Urothelium cell line (cell line): ENCODE results near the gene CNTNAP4.
A peak's percentile ranks its signal among the peaks of the same experiment; 100 is the strongest.

Source experiments
- DNase-seq: peaks from one replicate; pipeline ENCODE4 v3.0.0; 2011; ENCODE audit warnings: low spot score, mixed read lengths
- FAIRE-seq: peaks from 2 replicates; lab custom pipeline; 2011; peaks lifted over from hg19 to GRCh38; lab: Jason Lieb, UNC

Gene CNTNAP4

DNA sequence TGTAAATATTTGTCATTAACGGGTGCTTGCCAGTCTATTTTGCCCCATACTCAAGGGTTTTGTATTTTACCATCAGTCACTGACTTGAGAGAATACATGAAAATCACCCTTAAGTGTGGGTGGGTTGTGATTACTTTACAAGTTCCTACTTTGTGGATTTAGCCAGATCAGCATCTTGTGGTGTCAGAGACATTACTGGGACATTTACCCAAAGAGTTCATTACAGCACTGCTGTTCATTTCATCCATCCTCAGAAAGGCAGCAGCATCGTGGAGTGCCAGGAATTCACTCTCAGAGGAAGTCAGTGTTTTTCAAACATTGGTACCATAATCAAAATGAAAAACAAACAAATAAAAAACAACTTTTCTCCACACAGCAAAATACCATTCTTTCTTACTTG, 110.8 kb downstream of the CNTNAP4 start:
- DNase-seq (no peak), FAIRE-seq (no peak)

DNA sequence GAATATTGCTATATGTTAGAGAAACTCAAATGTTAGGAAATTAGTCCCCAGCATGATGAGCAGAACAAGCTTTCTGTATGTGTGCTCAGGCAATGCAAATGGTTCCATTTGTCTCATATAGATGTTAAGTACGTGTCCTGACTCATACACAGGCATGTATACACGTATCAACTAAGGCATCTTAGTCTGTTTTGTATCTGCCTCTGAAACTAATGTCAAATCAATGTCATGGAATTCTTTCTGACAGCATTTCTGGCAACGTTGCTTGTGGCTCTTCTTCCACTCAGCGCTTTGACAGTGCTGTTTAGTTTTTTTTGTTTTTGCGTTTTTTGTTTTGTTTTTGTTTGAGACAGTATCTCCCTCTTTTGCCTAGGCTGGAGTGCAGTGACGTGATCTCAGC, 111.9 kb downstream of the CNTNAP4 start:
- DNase-seq (no peak), FAIRE-seq (no peak)

DNA sequence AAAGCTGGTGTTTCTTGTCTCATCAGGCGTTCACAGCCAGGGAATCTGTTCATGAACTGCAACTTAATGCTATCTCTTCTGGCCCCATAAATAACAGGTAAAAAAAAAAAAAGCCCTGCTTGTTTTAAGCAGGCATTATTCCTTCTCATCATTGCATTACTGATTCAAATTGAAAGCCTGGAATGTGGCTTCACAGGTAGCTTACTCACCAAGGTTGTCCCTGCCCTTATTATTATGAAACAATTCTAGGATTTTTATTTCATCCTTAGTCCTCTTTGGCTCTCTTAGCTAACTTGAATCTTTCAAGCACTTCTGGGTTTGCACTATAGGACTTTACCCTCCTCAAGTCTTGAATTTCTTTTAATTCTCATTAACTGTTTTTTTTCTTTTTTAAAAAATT, 113.3 kb downstream of the CNTNAP4 start:
- no peak for DNase-seq
- no peak for FAIRE-seq

DNA sequence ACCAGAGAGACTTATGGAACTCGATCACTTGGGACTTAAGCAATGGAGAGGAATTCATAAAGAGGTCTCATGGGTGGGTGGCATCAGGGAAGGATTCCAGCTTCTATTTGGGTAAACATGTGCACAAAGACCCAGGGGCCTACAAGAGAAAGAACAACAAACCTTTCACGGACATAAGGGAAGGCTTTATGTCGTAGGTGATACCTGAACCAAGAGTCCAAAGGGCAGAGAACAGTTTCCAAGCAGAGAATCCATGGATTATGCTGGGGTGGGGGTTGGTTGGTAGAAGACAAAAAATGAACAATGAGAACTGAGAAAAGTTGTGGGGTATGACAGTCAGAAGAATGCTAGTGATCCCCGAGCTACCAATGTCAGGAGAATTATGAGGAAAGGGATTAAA, 119.8 kb downstream of the CNTNAP4 start:
- FAIRE-seq (no peak), DNase-seq (no peak)

DNA sequence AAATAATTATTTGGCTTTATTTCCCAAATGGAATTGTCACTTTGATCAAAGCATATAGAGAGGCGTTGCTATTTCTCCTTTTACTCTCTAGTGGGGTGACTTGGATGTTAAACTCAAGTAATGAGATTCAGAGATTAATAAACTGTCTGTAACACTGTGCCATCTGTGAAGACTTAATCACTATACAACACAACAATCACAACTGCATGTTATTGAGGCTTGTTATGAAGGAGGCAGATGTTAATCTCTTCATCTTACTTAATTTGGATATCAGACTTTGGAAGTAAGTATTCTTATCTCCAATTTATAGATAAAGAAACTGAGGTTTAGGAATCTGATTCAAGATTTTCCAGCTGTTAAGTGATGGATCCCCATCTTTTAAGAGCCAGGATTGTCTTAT, 132.5 kb downstream of the CNTNAP4 start:
- DNase-seq (no peak), FAIRE-seq (no peak)

DNA sequence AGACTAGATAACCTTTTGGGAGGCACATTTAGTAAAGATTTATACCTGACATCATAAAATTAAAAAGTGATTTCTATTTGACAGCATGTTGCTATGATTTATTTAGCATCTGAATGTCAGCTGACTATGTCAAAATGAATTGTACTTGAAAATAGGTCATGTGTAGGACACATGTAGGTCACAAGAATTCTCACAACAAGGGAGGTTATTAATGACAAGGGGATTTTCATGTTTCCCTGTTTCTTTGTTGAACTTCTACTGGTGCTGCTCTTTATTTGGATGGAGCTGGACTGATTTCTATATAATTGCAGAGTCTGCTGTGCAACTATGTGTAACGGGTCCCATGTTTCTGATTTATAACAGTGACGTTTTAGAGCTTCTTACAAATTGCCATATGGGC, 144.4 kb downstream of the CNTNAP4 start:
- FAIRE-seq (no peak), DNase-seq (no peak)

DNA sequence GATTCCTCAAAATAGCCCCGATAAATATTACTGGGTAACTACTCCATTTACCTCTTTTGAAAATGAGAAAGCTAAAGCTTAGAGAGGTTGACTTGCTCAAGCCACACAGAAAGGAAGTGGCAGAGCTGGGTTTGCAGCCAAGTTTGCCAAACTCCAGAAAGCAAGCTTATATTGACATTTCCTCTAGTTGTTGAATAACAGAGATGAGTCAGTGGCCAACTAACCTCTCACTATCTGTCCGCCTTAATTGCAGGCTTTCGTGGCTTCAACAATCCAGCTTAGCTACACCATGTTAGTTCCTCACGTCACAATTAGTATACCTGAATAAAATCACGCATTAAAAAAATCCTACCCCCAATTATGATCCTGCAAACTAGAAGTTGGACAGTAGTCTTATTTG, 151.7 kb downstream of the CNTNAP4 start:
- FAIRE-seq (peak; percentile 27), DNase-seq (peak; percentile 3)

DNA sequence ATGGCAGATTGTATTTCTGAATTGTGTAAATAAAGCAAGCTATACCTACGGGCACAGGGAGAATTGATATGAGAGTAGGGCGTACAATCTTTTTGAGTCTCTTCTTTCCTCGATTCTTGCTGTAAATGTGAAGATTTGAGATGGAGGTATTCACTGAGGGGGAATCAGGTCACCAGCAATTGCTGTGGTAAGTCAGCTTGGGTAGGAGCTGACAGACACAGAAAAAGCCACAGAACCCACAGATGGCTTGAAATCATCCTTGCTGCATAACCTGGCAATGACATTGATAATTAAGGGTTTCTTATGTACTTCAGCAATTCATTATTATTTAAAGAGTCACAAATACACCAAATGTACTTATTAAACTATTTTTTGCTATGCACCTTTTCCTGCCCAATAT, 164.2 kb downstream of the CNTNAP4 start:
- FAIRE-seq (no peak), DNase-seq (no peak)

DNA sequence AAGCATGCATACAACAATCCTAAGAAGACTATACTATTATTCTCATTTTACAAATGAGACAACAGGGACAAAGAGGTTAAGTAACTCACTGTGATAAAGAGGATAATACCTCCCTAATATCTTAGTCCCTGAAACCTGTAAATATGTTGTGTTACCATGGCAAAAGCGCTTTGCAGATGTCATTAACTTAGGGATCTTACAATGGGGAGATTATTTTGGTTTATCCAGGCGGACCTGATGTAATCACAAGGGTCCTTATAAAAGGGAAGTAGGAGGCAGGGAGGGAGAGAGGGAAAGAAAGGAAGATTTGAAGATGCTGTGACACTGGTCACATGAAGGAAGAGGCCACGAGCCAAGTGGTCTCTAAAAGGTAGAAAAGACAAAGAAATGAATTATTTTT, 164.7 kb downstream of the CNTNAP4 start:
- FAIRE-seq, result no peak
- no peak for DNase-seq

DNA sequence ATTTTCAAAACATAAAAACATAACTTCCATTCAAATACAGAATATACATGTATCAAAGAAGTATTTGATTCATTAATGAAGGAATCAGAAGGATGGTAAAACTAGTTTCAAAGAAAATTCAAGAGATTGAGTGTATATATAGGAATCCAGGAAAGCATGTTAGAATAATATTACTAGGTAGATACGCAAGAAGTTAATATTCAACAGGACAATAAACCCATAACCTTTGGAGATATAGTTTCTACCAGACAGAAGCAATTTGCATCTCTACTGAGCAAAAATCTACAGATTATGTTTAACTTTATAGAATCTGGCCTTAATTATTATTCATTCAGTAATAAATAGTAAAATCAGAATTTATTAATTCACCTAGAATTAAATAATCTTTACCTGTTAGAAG, 166.8 kb downstream of the CNTNAP4 start:
- DNase-seq (no peak), FAIRE-seq (no peak)

DNA sequence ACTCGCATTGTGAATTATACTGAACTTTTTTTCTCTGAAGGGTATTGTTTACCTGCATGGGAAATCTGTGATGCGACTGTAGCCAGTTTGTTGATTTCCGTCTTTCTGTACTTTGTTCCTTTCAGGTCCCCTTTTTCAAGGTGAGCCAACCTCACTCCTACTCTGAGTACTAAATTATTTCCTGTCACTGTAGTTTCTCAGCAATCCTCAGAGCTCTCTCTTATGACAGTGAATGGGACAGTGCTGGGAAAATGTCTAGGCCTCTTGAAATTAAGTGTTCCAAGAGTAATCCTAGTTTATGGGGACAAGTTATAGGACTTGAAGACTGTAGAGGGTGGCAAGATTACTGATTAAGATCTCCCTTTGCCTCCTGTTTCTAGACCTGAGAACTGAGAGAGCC, 167.6 kb downstream of the CNTNAP4 start:
- no peak for DNase-seq
- FAIRE-seq, result no peak

DNA sequence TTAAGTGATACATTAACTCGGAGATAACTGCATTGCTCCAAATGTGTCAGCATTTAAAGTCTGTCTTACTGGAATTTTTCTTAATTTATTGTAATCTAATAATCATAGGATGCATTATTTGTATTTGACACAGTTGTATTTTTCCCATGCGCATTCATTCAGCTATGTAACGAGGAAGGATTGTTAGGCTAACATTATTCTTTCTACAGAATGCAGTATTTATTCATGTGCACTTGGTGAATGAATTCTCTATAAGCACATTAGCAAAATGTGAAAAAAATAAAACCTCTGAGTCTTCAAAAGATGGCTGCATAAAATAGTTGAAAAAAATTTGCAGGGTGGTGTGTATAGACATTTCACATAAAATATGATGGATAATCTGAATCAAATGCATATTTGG, 168.6 kb downstream of the CNTNAP4 start:
- no peak for DNase-seq
- no peak for FAIRE-seq

DNA sequence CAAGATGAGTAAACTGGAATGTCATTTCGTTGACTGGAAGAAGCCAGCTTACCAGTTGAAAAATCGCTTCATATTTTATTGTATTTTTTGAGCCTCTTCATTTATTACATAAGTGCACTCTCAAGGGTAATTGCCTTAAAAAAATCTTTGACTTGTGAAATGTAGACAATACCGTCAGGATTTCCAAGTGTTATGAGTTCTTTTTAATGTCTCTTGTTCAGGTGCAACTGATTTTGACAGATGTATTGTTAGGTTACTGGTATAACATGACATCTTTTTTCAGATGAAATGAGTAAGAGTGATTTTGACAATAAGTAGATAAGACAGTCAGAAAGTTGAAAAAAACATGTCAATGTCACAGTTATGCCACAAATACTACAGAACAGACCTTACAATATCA, 169.1 kb downstream of the CNTNAP4 start:
- no peak for FAIRE-seq
- DNase-seq, result no peak

DNA sequence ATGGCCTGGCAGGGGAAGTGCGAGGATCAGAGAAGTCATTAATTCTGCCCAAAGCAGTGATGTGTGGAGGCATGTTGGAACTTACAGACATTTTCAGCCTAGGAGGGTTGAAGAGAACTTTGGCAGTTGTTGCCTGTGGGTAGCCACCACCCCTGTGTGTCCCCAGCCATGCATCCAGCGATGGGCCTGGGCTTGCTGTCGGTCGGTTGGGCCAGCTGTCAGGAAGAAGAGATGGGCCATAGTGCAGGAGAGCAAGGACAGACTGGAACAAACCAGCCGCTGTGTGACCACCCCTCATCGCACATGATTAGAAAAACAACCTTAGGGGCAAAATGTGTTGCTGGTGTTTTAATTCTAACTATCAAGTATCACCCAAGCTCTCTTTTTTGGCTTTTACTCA, 173.7 kb downstream of the CNTNAP4 start:
- FAIRE-seq (no peak), DNase-seq (no peak)

DNA sequence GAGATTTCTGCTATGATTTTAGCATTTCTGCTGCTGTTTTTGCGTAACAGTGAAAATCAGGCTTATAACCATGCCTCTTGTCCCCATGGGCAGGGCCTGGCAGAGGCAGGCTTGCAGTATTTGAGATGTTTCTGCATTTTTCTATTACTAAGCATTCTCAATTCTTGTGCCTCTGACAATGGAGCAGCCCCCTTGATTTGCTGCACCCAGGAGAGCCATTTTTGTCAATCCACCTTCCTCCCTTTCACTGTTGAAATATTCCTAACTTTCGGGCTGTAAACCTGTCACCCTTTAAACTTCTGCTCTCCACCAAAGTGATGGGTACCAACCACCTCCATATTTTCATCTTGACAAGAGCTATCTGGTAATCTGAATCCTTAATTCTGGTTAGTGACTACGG, 178.1 kb downstream of the CNTNAP4 start:
- FAIRE-seq (no peak), DNase-seq (no peak)

DNA sequence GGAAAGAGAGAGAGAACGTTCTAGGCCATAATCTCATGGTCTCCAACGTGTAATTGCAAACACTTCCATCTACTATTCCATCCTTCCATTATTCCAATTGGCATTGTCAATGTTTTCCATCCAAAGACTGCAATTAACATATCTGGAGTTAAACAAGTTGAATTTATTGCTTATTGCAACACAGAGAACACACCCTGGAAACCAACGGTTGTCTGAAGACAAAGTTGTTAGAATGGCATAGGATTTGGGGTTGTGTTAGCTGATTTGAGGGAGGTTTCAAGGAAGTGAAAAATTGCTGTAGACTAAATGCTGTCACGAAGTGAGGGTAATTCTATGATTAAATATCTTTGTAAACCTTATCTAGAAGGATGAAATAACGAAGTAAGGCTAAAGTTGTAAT, 178.8 kb downstream of the CNTNAP4 start:
- DNase-seq (no peak), FAIRE-seq (no peak)

DNA sequence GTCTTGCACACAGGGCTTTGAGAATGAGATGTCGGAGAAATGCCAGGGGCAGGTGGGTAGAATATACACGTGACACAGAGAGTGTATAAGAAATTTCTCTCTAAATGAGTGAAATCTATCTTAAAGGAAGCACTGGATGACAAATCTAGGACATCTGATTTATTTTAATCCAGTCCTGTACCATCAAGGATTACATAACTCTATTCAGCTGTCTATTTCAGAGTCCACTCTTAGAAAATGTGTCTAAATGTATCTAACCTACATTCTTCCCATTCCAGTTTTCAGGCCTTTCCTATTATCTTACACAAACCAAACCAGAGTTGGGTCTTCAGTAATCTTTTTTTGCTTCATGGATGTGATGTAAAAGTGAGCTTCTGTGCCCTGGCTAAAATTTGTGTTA, 181.9 kb downstream of the CNTNAP4 start:
- DNase-seq (no peak), FAIRE-seq (no peak)

DNA sequence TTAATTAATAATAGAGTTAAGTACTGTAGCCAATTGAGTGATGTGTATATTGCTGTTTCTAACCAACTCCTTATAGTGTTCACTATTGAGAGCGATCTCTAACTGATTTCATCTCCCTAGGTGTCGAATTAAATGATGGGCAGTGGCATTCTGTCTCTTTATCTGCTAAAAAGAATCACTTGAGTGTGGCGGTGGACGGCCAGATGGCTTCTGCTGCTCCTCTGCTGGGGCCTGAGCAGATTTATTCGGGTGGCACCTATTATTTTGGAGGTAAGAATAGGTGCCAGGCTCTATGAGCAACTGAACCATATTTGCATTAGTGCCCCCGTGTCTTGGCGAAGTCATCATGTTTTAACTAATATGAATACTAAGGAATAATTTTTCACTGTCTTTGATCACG, 184.6 kb downstream of the CNTNAP4 start:
- FAIRE-seq (no peak), DNase-seq (no peak)

DNA sequence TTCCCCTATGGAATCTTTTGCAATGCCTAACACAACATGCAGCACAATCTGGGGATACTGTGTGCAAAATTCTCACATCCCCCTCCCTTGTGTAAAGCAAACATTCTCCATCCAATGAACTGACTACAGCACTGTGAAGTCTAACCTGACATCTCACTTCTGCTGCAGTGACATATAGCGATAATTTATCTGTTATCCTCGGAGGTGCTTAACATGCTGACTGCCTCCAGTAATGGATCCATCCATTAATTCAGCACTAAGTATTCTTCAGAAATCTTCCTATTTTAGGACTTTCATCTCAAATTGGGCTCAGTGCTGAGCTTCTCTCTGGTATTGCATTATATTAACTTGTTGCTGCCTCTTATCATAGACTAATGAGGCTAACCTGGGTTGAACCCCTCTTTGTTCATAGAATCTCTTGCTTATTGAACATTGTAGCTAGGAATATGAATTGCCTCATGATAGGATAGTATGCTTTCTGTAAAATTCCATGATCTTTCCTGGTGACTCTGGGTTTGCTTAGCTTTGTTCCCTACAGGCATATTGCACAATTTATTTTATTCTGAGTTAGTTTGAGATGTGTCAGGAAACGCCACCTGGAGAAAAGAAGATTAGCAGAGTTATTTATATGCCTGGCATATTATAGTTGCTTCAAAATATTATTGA, 187.9 kb downstream of the CNTNAP4 start:
- DNase-seq (no peak), FAIRE-seq (no peak)

DNA sequence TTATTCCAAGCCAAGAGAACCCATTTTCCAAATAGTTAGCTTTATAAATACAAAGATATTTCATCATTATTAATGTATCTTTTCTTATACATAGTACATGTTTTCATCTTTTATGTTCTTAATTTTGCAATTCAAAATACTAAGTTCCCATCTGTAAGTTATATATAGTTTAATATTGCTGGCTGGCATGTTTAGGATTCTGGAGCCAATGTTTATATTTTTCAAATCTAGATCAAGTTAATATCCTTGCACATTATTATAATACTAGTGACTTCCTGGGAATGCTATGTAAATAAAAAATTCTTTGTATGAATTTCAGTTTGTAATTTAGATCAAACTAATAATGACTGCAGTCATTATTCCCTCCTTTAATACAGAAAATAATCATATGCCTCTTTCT, 189.7 kb downstream of the CNTNAP4 start:
- FAIRE-seq, result no peak
- DNase-seq, result no peak

DNA sequence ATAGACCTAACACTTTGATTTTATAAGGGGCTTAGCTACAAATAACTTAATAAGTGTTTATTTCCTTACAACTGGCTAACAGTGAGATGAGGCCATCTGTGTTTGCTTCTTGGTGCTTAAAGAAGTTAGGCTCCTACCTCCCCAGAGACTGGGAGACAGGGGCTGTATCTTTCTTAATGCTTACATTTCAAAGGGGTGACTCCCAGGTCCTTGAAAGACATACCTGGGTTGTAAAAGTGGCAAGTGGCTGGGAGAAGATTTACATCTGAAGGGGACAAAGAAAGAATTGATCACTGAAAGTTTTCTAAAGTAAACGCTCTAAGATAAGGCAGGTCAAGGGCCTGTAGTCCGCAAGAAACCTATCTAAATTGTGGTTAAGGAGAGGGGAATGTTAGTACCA, 196.8 kb downstream of the CNTNAP4 start:
- FAIRE-seq (no peak), DNase-seq (no peak)

DNA sequence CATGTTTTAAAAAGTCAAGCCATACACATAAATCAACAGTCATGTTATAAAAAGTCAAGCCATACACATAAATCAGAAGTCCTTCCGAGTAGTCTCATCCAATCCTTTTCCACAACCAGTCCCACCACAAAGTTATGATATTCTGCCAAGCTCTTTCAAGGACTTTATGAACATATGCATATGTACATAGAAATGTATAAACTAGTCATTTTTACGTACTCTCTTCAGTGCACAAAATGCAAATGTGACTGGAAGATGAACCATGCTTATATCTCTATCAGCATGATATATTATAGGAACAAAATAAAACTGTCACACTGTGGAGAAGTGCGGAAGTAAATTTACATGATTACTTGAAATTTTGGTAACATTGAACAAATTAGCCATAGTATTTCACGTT, 200.9 kb downstream of the CNTNAP4 start:
- no peak for FAIRE-seq
- no peak for DNase-seq

DNA sequence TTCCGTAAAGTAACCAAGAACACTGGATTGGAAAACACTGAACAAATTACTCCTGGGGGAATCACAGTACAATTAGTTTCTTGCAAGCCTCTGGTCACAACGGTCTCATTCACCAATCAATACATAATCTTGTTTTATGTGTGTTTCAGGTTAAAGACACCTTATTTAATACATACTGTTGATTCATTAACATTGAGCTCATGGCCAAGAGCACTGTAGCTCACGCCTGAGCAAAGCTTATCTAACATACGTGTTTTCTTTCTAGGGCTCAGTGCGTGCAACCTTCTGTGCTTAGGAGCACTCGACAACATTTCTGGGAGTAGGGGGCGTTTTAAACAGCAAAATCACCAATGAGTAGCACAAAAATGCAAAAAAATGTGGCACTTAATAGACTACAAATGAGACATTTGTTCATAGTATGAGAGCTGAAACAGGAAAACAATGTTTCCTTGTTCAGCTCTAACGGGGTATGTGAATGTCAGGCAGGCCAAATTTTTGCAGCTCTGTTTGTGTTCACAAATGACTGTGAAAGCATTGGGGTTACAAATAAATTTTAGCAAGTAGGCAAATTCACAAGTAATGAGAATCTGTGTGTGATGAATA, 206.2 kb downstream of the CNTNAP4 start:
- no peak for DNase-seq
- FAIRE-seq, result no peak
